Mucosa of descending colon (tissue), 3 donors: ENCODE measurements around the gene RPL9. TPM values are rescaled to one million over a fixed set of nuclear protein-coding genes. Genes with fewer than 3 reads are reported as not detected.
"Not testable (repeated sequence)": the region's sequence is repeated elsewhere in the genome, so short reads cannot be mapped to it uniquely, and the experiment has no call there.

Experiments
- ATAC-seq: fragments of 200-7000 bp; cut with Tn5 transposase; one replicate; pipeline ENCODE4 v1.9.1; 2020; ENCODE audit warnings: mild to moderate bottlenecking, moderate library complexity
- DNase-seq, 3 donors: peaks; one replicate each; pipeline ENCODE4 v3.0.0-alpha.2; 2020
- H3K36me3 ChIP-seq: fragments of 200-600 bp; one replicate; pipeline ENCODE4 v1.8.0; 2021; ENCODE audit warnings: low read depth, mild to moderate bottlenecking
- H3K4me1 ChIP-seq: fragments of 200-600 bp; one replicate; pipeline ENCODE4 v1.8.0; 2021; ENCODE audit warnings: low read depth, mild to moderate bottlenecking
- H3K4me3 ChIP-seq: fragments of 200-600 bp; one replicate; pipeline ENCODE4 v1.8.0; 2021; ENCODE audit warnings: mild to moderate bottlenecking
- H3K9me3 ChIP-seq: fragments of 200-600 bp; one replicate; pipeline ENCODE4 v1.8.0; 2021; ENCODE audit warnings: mild to moderate bottlenecking
- intact Hi-C, 2 donors: fragments of 100-400 bp; cut with DNase I in 1 of 2; cut with micrococcal nuclease in 1 of 2; formaldehyde crosslinking; loops; one replicate each; pipeline versions ENCODE4 v1.11.0 to v1.11.1; 2022; cut with DNase I, micrococcal nuclease
- total RNA-seq, 3 donors: library from RNA; stranded (reverse); fragmentation: NEBNext Ultra II Directional in 2 of 3; extraction: Animal tissue kit (Norgen Biotek cat#: 25700) in 2 of 3; gene quantifications; one replicate each; pipeline versions ENCODE4 v1.2.1 to v1.2.4, GENCODE V29; 2021 to 2023
- TF ChIP-seq, protein P1 (sequence below): fragments of 200-600 bp; IDR thresholded peaks from one replicate; pipeline ENCODE4 v1.8.0; 2022; ENCODE audit warnings: antibody characterized with exemption, mild to moderate bottlenecking
- donor health status: DM: no; HTN: no; CAD: no; lungs with moderate emphysema.
- donor health status: DM: no; HTN: no; CAD: no.
- donor health status: DM: no; HTN: yes; CAD: no.

RPL9 gene
- total RNA-seq, 3 donors from 2014 or later, result 771 to 1,260 (median 1,019) TPM

DNA sequence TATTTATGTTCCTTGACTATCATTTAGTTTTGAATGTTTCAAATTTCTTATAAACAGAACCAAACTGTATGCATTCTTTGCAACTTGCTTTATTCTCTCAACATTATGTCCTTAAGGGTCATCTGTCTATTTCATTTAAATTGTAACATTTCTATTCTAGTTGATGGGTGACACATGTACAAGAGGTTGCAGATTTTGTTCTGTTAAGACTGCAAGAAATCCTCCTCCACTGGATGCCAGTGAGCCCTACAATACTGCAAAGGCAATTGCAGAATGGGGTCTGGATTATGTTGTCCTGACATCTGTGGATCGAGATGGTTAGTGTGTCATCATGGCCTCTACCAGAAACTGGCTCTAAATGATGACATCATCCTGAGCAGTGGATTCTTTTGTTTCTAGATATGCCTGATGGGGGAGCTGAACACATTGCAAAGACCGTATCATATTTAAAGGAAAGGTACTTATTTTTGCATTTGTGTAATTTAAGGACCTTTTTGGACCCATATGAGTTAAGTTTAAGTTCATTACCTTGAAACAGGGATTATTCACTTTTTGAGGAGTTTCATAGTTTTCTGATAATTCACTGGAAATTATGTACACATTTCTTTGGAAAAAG, 6.3 kb upstream of the RPL9 start:
- Histone ChIP-seq H3K4me1 (peaks cover 7% of the 10 kb centered on the region), H3K9me3 (no peaks in the 10 kb centered on the region), H3K4me3 (no peak overlapping the region), H3K36me3 (no peaks in the 10 kb centered on the region)
- intact Hi-C loops, result loop anchor here in 1 of 2 donors (5.0 kb wide), 2 partner anchors 192 to 512 kb away; partner anchors contain the start of gene PDS5A
- TF ChIP-seq, protein P1, sequence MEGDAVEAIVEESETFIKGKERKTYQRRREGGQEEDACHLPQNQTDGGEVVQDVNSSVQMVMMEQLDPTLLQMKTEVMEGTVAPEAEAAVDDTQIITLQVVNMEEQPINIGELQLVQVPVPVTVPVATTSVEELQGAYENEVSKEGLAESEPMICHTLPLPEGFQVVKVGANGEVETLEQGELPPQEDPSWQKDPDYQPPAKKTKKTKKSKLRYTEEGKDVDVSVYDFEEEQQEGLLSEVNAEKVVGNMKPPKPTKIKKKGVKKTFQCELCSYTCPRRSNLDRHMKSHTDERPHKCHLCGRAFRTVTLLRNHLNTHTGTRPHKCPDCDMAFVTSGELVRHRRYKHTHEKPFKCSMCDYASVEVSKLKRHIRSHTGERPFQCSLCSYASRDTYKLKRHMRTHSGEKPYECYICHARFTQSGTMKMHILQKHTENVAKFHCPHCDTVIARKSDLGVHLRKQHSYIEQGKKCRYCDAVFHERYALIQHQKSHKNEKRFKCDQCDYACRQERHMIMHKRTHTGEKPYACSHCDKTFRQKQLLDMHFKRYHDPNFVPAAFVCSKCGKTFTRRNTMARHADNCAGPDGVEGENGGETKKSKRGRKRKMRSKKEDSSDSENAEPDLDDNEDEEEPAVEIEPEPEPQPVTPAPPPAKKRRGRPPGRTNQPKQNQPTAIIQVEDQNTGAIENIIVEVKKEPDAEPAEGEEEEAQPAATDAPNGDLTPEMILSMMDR, result no peak
- no peak for DNase-seq
- ATAC-seq, result no peak

DNA sequence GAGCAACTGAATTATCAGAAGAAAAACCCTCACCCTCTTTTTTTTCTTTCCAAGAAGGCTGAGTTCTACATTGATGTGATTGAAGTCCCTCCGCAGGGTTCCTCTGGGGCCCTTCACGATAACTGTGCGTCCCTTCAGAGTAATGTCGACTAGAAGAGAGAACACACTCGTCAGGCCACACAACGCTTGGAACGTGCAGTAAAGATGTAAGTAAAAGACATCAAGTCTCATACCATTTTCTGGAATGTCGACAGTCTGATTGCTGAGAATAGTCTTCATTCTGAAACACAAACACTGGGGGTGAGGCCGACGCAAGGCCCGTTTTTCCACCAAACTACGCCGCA, 589 bp downstream of the RPL9 start:
- Histone ChIP-seq H3K36me3 (peaks cover 14% of the 10 kb centered on the region), H3K4me3 (peak overlapping the region; percentile 90), H3K4me1 (peaks cover 25% of the 10 kb centered on the region)
- DNase-seq, intact Hi-C loops, H3K9me3 ChIP-seq: not testable (repeated sequence)
- peak; percentile 4 for ATAC-seq

DNA sequence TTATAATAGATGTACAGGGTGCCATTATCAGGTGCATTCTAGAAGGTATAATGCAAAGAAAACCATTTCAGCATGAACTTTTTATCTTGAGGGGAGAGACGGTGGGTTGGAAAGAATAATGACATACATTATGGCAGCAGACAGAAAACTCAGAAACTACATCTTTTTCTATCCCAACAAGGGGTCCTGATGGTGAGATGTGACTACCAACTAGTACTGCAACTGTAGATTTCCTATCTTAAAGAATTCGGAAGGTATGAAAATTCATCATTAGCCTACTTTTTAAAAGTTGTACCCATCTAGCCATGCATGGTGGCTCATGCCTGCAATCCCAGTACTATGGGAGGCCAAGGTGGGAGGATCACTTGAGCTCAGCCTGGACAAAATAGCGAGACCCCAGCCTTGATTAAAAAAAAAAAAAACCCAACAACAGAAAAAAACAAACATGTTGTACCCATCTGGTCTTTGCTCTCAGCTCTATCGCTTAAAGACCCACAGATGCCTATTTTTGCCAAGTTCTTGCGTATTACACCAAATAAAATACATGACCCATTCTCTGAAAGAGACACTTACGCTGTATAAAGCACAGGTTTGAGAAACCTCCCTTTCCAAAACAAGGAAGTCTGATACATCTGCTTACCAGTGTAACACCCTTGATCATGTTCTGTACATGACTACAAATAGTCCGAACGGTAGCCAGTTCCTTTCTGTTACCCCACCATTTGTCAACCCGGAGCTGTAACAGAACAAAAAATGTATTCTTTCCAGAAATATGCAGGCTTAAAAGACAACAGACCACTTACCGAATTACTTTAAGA, 1.6 kb downstream of the RPL9 start:
- Histone ChIP-seq H3K9me3 (no peaks in the 10 kb centered on the region), H3K4me3 (no peak overlapping the region), H3K4me1 (peaks cover 25% of the 10 kb centered on the region), H3K36me3 (peaks cover 17% of the 10 kb centered on the region)
- DNase-seq, result no peak
- ATAC-seq, result no peak
- TF ChIP-seq, protein P1, result no peak
- intact Hi-C loops, result no loop called here

DNA sequence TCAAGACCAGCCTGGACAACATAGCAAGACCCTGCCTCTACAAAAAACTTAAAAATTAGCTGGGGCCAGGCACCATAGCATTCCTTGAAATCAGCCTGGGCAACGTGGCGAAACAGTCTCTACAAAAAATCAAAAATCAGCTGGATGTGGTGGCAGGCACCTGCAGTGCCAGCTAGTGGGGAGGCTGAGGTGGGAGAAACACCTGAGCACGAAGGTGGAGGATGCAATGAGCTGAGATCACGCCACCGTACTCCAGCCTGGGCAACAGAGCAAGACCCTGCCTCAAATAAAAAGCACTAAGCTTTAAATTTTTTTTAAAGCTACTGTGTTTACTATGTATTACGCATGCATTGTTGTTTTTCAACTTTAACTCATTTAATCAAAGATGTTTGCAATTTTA, 3.2 kb downstream of the RPL9 start:
- TF ChIP-seq, protein P1, result no peak
- Histone ChIP-seq H3K4me3 (no peak overlapping the region), H3K4me1 (peaks cover 25% of the 10 kb centered on the region), H3K9me3 (no peaks in the 10 kb centered on the region), H3K36me3 (peaks cover 17% of the 10 kb centered on the region)
- ATAC-seq (no peak), DNase-seq (no peak)
- intact Hi-C loops, result no loop called here

DNA sequence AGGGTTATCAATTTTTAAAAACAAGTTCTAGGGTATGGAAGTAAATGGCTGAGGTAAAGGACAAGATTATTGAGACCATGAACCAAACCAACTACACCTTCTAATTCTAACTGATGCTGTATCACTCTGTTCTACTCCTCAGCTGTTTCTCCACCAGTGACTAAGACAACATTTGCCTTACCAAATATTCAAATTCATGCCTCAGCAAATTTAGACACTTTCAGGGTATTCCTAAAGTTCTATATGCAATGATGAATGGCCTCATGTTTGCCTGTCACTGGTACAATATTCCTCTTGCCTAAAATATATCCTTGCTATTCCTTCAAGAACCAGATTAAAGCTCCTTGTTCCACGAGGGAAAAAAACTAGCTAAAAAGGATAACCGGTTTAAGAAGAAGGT, 5.0 kb downstream of the RPL9 start:
- peaks cover 21% of the 10 kb centered on the region for H3K4me1 ChIP-seq
- ATAC-seq, result no peak
- H3K9me3 ChIP-seq, result no peaks in the 10 kb centered on the region
- TF ChIP-seq, protein P1, result no peak
- DNase-seq, result no peak
- H3K36me3 ChIP-seq, result peaks cover 17% of the 10 kb centered on the region
- no peak overlapping the region for H3K4me3 ChIP-seq
- intact Hi-C loops, result no loop called here

DNA sequence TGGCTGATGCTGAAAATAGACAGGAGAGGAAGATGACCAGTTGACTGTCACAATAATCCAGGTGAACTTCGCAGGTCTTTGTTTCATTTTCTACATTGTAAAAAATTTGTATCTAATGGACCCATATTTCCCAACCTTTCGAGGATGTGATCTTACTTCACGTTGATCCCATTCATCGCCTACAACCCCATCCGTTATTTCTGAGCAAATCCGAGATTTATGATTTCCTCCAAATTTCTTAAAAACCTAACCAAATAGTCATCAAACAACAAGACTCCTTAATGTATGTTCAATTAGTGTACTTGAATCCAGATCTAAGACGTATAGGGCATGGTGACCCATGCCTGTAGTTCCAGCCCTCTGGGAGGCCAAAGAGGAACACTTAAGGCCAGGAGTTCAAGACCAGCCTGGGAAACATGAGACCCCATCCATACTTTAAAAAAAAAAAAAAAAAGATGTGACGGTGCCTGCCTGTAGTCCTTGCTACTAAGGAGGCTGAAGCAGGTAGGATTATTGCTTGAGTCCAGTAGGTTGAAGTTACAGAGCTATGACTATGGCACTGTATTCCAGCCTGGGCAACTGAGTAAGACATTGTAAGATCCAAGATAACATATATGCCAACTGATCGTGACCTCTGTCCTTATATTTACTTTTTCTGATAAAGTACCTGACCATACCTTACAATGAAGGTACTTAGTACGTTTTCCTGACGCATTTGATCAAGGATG, 5.7 kb downstream of the RPL9 start:
- H3K36me3 ChIP-seq, result peaks cover 17% of the 10 kb centered on the region
- H3K4me1 ChIP-seq, result peaks cover 21% of the 10 kb centered on the region
- no peak for ATAC-seq
- DNase-seq, result no peak
- no peak overlapping the region for H3K4me3 ChIP-seq
- TF ChIP-seq, protein P1, result no peak
- no peaks in the 10 kb centered on the region for H3K9me3 ChIP-seq
- intact Hi-C loops, result no loop called here
